ENCODE data around the gene POLDIP3.

GRCh38 chr22:42584364-42584940 lies 30.2 kb downstream of the POLDIP3 start:
- no peak for TF ChIP-seq CTCF (IDR thresholded peaks at IDR 0.05)
- TF ChIP-seq ZFX (IDR thresholded peaks at IDR 0.05; ENCODE audit: borderline replicate concordance) = no peak
